LNCAP (cell line): ENCODE results near the gene MROH2B.

Experiments
- CTCF ChIP-seq: fragments of 450-650 bp; IDR thresholded peaks from 2 replicates; pipeline ENCODE4 v1.5.1; 2017; ENCODE audit warnings: mild to moderate bottlenecking

Gene MROH2B

GRCh38 chr5:41012318-41012717 is 58.8 kb downstream of the MROH2B start:
- TF ChIP-seq CTCF, result no peak

- TF ChIP-seq CTCF, result no peak
Observed at GRCh38 chr5:41010572-41010971, 60.6 kb downstream of the MROH2B start.

- TF ChIP-seq CTCF, result no peak
Observed at GRCh38 chr5:41009232-41009631, 61.9 kb downstream of the MROH2B start.

GRCh38 chr5:41004931-41005330 is 66.2 kb downstream of the MROH2B start:
- TF ChIP-seq CTCF, result no peak

GRCh38 chr5:41003670-41004376 is 67.3 kb downstream of the MROH2B start:
- TF ChIP-seq CTCF, result no peak

GRCh38 chr5:40999966-41000365 is 71.2 kb downstream of the MROH2B start:
- no peak for TF ChIP-seq CTCF

GRCh38 chr5:40999142-40999541 is 72.0 kb downstream of the MROH2B start:
- no peak for TF ChIP-seq CTCF
